ENCODE measurements around the gene MALT1. TPM values are rescaled to one million over a fixed set of nuclear protein-coding genes. Genes with fewer than 3 reads are reported as not detected.

The MALT1 gene
- total RNA-seq, 2 experiments from 2014 or later: 57.8 to 67.5 TPM

DNA sequence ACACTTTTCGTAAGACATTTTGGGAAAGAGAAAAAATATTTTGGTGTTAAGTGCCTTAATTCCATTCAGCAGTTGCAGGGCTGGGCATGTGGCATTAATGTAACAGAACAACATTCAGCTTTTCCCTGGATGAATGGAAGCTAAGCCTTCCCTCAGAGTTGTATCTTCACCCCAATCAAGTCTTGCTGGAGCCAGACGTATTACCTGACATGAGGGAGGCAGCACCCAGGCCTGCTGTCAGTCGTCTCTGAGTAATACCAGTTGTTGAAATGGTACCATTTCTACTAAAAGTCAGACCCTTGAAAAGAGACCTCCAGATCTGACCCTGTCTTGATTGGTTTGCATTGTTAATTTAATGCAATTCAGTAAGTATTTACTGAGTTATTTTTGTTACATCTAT lies 57.5 kb downstream of the MALT1 start:
- Mint-ChIP-seq H3K36me3 (ENCODE audit: low read depth) (peaks cover 31% of the 10 kb centered on the region), H3K4me1 (ENCODE audit: low read depth) (peaks cover 3% of the 10 kb centered on the region)

DNA sequence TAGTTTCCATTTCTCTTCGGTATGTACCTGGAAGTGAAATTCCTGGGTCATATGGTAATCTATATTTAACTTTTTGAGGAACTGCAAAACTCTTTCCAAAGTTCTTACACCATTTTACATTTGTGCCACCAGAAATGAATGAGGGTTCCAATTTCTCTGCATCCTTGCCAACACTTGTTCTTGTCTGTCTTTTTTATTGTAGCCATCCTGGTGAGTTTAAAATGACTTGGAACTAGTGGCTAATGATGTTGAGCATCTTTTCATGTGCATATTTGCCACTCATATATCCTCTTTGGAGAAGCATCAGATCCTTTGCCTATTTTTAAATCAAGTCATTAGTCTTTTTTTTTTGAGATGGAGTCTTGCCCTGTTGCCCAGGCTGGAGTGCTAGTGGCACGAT lies 59.4 kb downstream of the MALT1 start:
- DNase-seq (no peak), ATAC-seq (no peak)
- H3K36me3 Mint-ChIP-seq (ENCODE audit: low read depth): peaks cover 44% of the 10 kb centered on the region
- POLR2A ChIA-PET: no interaction called here
- TF ChIP-seq, protein P1, sequence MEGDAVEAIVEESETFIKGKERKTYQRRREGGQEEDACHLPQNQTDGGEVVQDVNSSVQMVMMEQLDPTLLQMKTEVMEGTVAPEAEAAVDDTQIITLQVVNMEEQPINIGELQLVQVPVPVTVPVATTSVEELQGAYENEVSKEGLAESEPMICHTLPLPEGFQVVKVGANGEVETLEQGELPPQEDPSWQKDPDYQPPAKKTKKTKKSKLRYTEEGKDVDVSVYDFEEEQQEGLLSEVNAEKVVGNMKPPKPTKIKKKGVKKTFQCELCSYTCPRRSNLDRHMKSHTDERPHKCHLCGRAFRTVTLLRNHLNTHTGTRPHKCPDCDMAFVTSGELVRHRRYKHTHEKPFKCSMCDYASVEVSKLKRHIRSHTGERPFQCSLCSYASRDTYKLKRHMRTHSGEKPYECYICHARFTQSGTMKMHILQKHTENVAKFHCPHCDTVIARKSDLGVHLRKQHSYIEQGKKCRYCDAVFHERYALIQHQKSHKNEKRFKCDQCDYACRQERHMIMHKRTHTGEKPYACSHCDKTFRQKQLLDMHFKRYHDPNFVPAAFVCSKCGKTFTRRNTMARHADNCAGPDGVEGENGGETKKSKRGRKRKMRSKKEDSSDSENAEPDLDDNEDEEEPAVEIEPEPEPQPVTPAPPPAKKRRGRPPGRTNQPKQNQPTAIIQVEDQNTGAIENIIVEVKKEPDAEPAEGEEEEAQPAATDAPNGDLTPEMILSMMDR (IDR thresholded peaks at IDR 0.05): no peak
- CTCF ChIA-PET: interaction anchor here (1.9 kb wide), 1 partner anchor 201 kb away, joined by 5 read pairs; no protein-coding TSS in a partner anchor
- no peaks in the 10 kb centered on the region for H3K9me3 Mint-ChIP-seq
- H3K27me3 Mint-ChIP-seq: no peaks in the 10 kb centered on the region
- intact Hi-C loops (cut with micrococcal nuclease): no loop called here
- H3K4me3 Mint-ChIP-seq: no peak overlapping the region
- no peak overlapping the region for H3K27ac Mint-ChIP-seq
- H3K4me1 Mint-ChIP-seq (ENCODE audit: low read depth): peaks cover 3% of the 10 kb centered on the region

More for the DNA sequence above, 57.5 kb downstream of the MALT1 start:
- intact Hi-C loops (cut with micrococcal nuclease): no loop called here
- no peak for DNase-seq
- no peak overlapping the region for H3K4me3 Mint-ChIP-seq
- TF ChIP-seq, protein P1 (IDR thresholded peaks at IDR 0.05): no peak
- no peak overlapping the region for H3K27ac Mint-ChIP-seq
- ChIA-PET CTCF (no interaction called here), POLR2A (interaction anchor here (2.0 kb wide), 1 partner anchor 58 kb away, joined by 4 read pairs; the partner anchor contains the start of gene MALT1)
- ATAC-seq: no peak
- H3K27me3 Mint-ChIP-seq: no peaks in the 10 kb centered on the region
- no peaks in the 10 kb centered on the region for H3K9me3 Mint-ChIP-seq

DNA sequence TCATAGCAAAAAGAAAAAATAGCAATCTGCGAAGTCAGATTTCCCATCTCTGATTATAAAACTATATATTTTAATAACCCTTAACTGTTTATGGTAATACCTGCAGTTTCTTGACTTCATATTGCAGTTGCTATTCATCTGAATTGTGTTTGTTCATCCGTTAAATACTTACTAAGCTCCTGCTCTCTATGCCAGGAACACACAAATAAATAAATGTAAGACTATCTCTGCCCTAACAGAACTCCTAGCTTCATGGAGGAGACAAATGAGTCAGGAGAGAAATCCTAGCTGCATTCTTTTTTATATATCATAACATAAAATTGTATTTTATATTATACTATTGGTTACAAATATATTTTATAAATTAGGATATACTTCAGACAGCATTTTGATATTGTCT lies 61.2 kb downstream of the MALT1 start:
- H3K27ac Mint-ChIP-seq: no peak overlapping the region
- no peaks in the 10 kb centered on the region for H3K9me3 Mint-ChIP-seq
- peaks cover 3% of the 10 kb centered on the region for H3K4me1 Mint-ChIP-seq (ENCODE audit: low read depth)
- POLR2A ChIA-PET: interaction anchor here (0.5 kb wide), 1 partner anchor 242 kb away, joined by 4 read pairs; no protein-coding TSS in a partner anchor
- intact Hi-C loops (cut with micrococcal nuclease): no loop called here
- DNase-seq (no peak), ATAC-seq (no peak)
- TF ChIP-seq, protein P1 (IDR thresholded peaks at IDR 0.05): no peak
- H3K27me3 Mint-ChIP-seq: no peaks in the 10 kb centered on the region
- H3K36me3 Mint-ChIP-seq (ENCODE audit: low read depth): peaks cover 54% of the 10 kb centered on the region
- CTCF ChIA-PET: interaction anchor here (1.9 to 2.9 kb wide), 2 partner anchors 31 to 203 kb away, joined by 5 to 8 read pairs; no protein-coding TSS in a partner anchor
- H3K4me3 Mint-ChIP-seq: no peak overlapping the region

DNA sequence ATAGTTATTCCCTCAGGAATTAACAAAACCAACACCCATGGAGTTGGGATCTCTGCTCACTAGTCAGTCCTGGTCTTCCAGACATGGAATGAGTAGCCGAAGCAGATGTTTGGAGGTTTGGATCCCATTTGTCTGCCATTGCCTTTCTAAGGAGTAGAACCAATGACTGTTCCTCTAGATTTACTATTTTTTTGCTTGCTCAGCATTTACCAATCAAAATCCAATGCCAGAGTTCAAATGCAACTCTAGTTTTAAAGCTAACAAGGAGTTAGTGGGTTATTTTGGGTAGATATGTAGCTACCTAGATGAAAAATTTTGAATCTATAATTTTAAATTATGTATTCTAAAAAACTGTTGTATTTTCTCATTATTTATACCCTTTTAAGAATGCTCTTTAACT lies 62.6 kb downstream of the MALT1 start:
- Mint-ChIP-seq H3K27me3 (no peaks in the 10 kb centered on the region), H3K4me1 (ENCODE audit: low read depth) (peaks cover 3% of the 10 kb centered on the region), H3K27ac (no peak overlapping the region), H3K36me3 (ENCODE audit: low read depth) (peaks cover 55% of the 10 kb centered on the region), H3K9me3 (no peaks in the 10 kb centered on the region), H3K4me3 (no peak overlapping the region)
- DNase-seq (no peak), ATAC-seq (no peak)
- intact Hi-C loops (cut with micrococcal nuclease): no loop called here
- ChIA-PET POLR2A (no interaction called here), CTCF (interaction anchor here (1.4 to 2.9 kb wide), 2 partner anchors 30 to 213 kb away, joined by 5 to 8 read pairs; no protein-coding TSS in a partner anchor)
- TF ChIP-seq, protein P1 (IDR thresholded peaks at IDR 0.05): no peak

DNA sequence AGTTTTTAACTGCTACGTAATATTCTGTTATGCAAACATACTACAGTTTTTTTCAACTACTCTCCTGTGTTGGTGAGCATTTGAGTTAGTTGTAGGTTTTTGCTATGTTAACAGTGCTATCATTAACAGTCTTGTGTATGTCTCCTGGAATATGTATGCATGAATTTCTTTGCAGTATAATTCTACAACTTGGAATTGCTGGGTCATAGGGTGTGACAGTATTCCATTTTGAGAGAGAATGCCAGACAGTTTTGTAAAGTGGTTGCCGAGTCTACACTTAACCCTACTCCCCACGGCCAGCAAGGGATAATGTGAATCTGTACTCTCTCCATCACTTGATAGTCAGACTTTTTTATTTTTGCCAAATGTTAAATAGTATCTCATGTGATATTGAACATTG lies 67.1 kb downstream of the MALT1 start:
- Mint-ChIP-seq H3K36me3 (ENCODE audit: low read depth) (peaks cover 47% of the 10 kb centered on the region), H3K4me1 (ENCODE audit: low read depth) (peaks cover 3% of the 10 kb centered on the region), H3K9me3 (no peaks in the 10 kb centered on the region), H3K27me3 (no peaks in the 10 kb centered on the region), H3K4me3 (no peak overlapping the region), H3K27ac (no peak overlapping the region)
- ChIA-PET POLR2A (no interaction called here), CTCF (no interaction called here)
- DNase-seq (no peak), ATAC-seq (no peak)
- TF ChIP-seq, protein P1 (IDR thresholded peaks at IDR 0.05): no peak
- intact Hi-C loops (cut with micrococcal nuclease): no loop called here

All from activated CD8-positive, alpha-beta T cell treated with anti-CD3 and anti-CD28 coated beads for 36 hours (primary cell).